T follicular helper cell (primary cell): ENCODE data around the gene UBXN6.

ENCODE experiments used
- DNase-seq: peaks from one replicate; pipeline ENCODE4 v3.0.0-alpha.2; 2020; ENCODE audit warnings: low read depth

Gene UBXN6

GRCh38 chr19:4493929-4494690 lies 36.5 kb upstream of the UBXN6 start:
- DNase-seq, result no peak

DNA sequence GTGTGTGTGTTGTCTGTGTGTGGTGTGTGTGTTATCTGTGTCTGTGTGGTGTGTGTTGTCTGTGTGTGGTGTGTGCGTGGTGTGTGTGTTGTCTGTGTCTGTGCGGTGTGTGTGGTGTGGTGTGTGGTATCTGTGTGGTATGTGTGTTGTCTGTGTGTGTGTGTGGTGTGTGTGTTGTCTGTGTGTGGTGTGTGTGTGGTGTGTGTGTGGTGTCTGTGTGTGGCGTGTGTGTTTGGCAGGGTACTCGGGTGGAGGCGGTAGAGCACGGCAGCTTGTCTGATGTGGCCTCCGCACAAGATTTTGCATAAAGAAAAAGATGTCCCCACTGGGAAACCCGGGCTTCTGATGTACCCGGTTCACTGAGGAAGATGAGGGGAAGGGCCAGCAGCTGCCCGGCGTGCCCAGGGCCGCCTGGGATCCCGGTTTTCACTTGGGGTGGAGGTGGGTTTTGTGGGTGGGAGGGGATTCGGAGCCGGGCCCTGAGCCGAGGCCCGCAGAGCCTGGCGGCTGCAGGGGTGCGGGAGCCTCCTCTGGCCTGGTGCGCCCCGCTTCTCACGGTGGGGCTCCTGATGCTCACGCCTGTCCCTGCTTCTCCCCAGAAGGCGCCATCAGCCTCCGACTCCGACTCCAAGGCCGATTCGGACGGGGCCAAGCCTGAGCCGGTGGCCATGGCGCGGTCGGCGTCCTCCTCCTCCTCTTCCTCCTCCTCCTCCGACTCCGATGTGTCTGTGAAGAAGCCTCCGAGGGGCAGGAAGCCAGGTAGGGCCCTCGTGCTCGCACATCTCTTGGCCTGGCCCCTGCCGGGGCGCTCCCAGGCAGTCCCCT lies 35.7 kb upstream of the UBXN6 start:
- DNase-seq, result no peak

DNA sequence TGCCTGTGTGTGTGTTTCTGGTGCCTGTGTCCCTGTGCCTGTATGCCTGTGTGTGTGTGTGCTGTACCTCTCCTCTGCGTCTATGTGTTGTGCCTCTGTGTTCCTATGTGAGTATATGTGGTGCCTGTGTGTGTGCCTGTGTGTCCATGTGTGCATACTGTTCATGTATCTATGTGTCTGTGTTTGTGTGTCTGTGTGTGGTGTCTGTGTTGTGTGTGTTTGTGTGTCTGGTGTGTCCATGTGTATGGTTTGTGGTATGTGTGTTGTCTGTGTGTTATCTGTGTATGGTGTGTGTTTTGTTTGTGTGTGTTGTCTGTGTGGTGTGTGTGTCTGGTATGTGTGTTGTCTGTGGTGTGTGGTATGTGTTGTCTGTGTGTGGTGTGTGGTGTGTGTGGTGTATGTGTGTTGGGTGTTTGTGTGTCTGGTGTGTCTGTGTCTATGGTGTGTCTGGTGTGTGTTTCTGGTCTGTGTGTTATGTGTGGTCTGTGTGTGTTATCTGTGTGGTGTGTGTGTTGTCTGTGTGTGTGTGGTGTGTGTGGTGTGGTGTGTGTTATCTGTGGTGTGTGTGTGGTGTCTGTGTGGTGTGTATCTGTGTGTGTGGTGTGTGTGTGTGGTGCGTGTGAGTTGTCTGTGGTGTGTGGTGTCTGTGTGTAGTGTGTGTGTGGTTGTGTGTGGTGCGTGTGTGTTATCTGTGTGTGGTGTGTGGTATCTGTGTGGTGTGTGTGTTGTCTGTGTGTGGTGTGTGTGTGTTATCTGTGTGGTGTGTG lies 34.9 kb upstream of the UBXN6 start:
- no peak for DNase-seq

- no peak for DNase-seq
Measured at GRCh38 chr19:4491446-4491845, 33.9 kb upstream of the UBXN6 start.

- DNase-seq, result no peak
Measured at GRCh38 chr19:4488496-4488895, 30.9 kb upstream of the UBXN6 start.

- no peak for DNase-seq
Measured at GRCh38 chr19:4487572-4487971, 30.0 kb upstream of the UBXN6 start.

GRCh38 chr19:4483385-4483784 lies 25.8 kb upstream of the UBXN6 start:
- no peak for DNase-seq

- no peak for DNase-seq
Measured at GRCh38 chr19:4482721-4483364, 25.2 kb upstream of the UBXN6 start.

DNA sequence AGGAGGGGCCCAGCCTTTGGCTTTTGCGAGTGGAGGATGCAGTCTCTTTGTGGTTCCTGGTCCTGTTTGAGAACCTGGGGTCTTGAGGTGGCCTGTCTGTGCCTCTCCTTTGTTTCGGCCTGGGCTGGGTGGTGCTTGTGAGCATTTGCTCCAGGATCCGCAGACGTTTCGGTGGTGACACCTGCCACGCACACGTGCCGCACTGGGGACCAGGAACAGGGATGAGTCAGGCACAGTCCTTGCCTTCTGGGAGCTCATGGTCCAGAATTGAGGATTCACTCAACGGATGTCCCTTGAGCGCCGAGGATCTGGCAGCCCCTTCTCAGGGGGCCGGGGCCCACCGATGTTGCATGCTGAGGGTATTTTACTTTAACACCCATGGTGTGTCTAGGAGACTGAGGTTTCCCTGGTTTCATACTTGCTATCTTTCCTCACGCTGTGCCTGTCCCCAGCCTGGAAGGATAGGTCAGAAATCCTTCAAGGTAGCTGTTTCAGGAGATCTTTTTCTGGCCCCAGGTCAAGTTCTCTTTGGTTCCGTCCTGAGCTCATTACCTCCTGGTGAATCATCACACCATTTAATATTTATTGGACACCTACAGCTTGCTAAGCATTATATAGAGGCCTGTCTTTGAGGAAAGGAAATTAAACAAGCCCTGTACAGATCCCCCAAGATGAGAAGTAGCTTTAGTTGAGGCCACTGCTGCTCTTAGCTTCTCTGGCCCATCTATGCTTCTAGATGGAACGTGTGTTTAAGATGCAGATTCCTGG lies 19.6 kb upstream of the UBXN6 start:
- no peak for DNase-seq

DNA sequence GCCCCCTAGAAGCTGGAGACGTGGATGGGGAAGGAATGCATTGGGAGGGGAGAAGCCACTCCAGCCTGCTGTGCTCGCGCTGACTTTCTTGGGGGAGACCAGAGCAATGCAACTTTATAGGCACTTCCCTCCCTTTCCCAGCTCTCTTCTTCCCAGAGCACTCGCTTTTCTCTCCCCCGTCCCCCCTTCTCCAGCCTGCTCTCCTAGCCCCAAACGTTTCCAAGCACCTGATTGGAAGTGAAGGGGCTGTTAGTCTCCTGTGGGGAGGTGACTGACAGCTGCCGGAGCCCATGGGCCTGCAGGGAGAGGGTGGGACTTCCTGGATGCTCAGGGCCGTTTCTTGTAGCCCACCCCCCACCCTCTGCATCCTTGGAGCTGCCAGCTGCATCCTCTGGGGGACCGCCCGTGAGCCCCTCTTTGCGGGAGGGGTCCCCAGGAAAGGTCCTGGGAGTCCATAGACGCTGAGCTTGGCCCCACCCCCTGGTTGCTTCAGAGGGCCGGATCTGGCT lies 17.0 kb upstream of the UBXN6 start:
- DNase-seq, result no peak

GRCh38 chr19:4473763-4474513 lies 16.3 kb upstream of the UBXN6 start:
- DNase-seq, result no peak

- DNase-seq, result no peak
Measured at GRCh38 chr19:4473011-4473762, 15.6 kb upstream of the UBXN6 start.

- no peak for DNase-seq
Measured at GRCh38 chr19:4472174-4472974, 14.8 kb upstream of the UBXN6 start, which contains the start of gene HDGFL2. Gene HDGFL2, plus strand, starts transcription at chr19:4472297. Its CDS starts 54 bp downstream, at chr19:4472351.

DNA sequence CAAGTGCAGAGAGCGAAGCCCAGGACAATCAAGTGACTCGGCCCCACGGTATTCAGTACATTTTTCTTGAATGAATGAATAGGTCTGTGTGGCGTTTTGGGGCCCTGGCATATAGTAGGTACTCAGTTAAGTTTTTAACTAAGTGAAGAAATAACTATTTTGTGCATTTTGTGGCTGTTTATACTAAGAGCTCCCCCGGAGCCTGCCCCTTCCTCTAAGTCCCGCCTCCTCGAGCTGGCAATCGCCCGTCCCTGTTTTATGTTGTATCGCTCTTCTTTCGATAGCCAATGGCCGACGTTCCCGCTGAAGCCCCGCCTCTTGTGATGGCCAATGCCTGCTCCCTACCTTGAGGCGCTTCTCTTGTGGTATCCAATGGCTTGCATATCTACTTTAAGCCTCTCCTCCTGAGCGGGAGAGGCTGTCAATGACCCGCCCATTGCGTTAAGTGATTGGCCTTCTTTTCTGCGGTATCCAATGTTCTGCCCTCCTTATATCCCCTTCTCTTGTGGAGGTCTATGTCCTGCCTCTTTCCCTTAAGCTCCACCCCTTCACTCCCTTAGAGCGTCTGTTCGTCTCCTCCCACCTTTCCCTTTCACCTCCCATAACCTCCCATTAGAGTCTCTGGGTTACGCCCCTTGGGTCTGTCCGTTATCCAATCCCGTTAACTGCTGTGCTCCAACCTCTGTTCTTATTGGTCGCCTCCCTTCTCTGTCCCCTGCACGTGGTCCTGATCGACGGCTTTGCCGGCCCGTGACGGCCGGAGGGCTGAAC lies 14.0 kb upstream of the UBXN6 start:
- DNase-seq, result peak; percentile 96

- no peak for DNase-seq
Measured at GRCh38 chr19:4467835-4468234, 10.2 kb upstream of the UBXN6 start.

- DNase-seq, result no peak
Measured at GRCh38 chr19:4464815-4465581, 7.4 kb upstream of the UBXN6 start.
